Suprapubic skin (tissue), 4 donors: ENCODE data around the gene TEDC1. TPM values are rescaled to one million over a fixed set of nuclear protein-coding genes. Genes with fewer than 3 reads are reported as not detected.

Source experiments
- DNase-seq, 2 donors: peaks; one replicate each; pipeline ENCODE4 v3.0.0-alpha.2; 2019; ENCODE audit warnings: low spot score in 2 of 2
- H3K27ac ChIP-seq: fragments of 200-600 bp; sonication (generic); one replicate; pipeline ENCODE4 v1.5.1; 2019
- H3K27me3 ChIP-seq: fragments of 200-600 bp; sonication (generic); one replicate; pipeline ENCODE4 v1.5.1; 2019
- H3K36me3 ChIP-seq: fragments of 200-600 bp; sonication (generic); one replicate; pipeline ENCODE4 v1.5.1; 2019
- H3K4me1 ChIP-seq: fragments of 200-600 bp; sonication (generic); one replicate; pipeline ENCODE4 v1.5.1; 2019
- H3K4me3 ChIP-seq: fragments of 200-600 bp; sonication (generic); one replicate; pipeline ENCODE4 v1.5.1; 2019; ENCODE audit warnings: mild to moderate bottlenecking
- H3K9me3 ChIP-seq: fragments of 200-600 bp; sonication (generic); one replicate; pipeline ENCODE4 v1.5.1; 2019
- CTCF ChIP-seq, 2 donors: fragments of 200-600 bp in 1 of 2; fragments of 450-650 bp in 1 of 2; sonication (generic) in 1 of 2; IDR thresholded peaks; one replicate each; pipeline ENCODE4 v1.5.1; 2016 to 2019; ENCODE audit warnings: antibody characterized with exemption in 2 of 2, mild to moderate bottlenecking in 1 of 2, moderate library complexity in 1 of 2
- EP300 ChIP-seq: sonication (generic); formaldehyde crosslinking; IDR thresholded peaks from one replicate; pipeline ENCODE4 v1.6.1; 2017; ENCODE audit warnings: antibody characterized with exemption
- POLR2A ChIP-seq, 2 donors: fragments of 450-650 bp; IDR thresholded peaks; one replicate each; pipeline ENCODE4 v1.6.1; 2017; ENCODE audit warnings: antibody characterized with exemption in 2 of 2, mild to moderate bottlenecking in 2 of 2, moderate library complexity in 2 of 2
- POLR2AphosphoS5 ChIP-seq, 3 donors: sonication (generic); formaldehyde crosslinking; IDR thresholded peaks; one replicate each; pipeline ENCODE4 v1.6.1; 2017; ENCODE audit warnings: antibody characterized with exemption in 3 of 3
- WGBS: methylation state at CpG from one replicate; pipeline ENCODE4 v1.1.5; 2018; 5-methylcytosine and 5-hydroxymethylcytosine counted together
- total RNA-seq, 4 donors: library from RNA; depleted of rRNA; stranded (reverse); fragments of >200 nt; gene quantifications; one replicate each; pipeline ENCODE4 v1.1.0, GENCODE V29; 2016

TEDC1 gene
- total RNA-seq, 4 donors from 2014 or later: 11.4 to 41.0 (median 14.0) TPM

GRCh38 chr14:105450123-105450505 is 40.9 kb upstream of the TEDC1 start:
- WGBS: 100% methylated on average over 1 of the region's 22 CpGs
- Histone ChIP-seq H3K27ac (no peak overlapping the region), H3K4me3 (no peak overlapping the region), H3K4me1 (peaks cover 8% of the 10 kb centered on the region), H3K9me3 (no peaks in the 10 kb centered on the region), H3K36me3 (peaks cover 54% of the 10 kb centered on the region), H3K27me3 (no peaks in the 10 kb centered on the region)
- no peak for DNase-seq
- TF ChIP-seq POLR2A (IDR thresholded peaks at IDR 0.05) (no peak), CTCF (IDR thresholded peaks at IDR 0.05) (no peak), EP300 (no peak), POLR2AphosphoS5 (IDR thresholded peaks at IDR 0.05) (no peak)

- peaks cover 64% of the 10 kb centered on the region for H3K36me3 ChIP-seq
- no peak for DNase-seq
- H3K9me3 ChIP-seq: no peaks in the 10 kb centered on the region
- TF ChIP-seq POLR2AphosphoS5 (IDR thresholded peaks at IDR 0.05) (no peak), EP300 (no peak), CTCF (IDR thresholded peaks at IDR 0.05) (no peak), POLR2A (IDR thresholded peaks at IDR 0.05) (no peak)
- no peaks in the 10 kb centered on the region for H3K27me3 ChIP-seq
- no peak overlapping the region for H3K4me3 ChIP-seq
- WGBS: 93% methylated on average over 10 of the region's 29 CpGs
- peaks cover 8% of the 10 kb centered on the region for H3K4me1 ChIP-seq
- H3K27ac ChIP-seq: no peak overlapping the region
These were observed 40.0 kb upstream of the TEDC1 start for GRCh38 chr14:105450864-105451720.

GRCh38 chr14:105452963-105453362 is 38.1 kb upstream of the TEDC1 start:
- DNase-seq: no peak
- H3K27ac ChIP-seq: no peak overlapping the region

GRCh38 chr14:105453847-105454246 is 37.2 kb upstream of the TEDC1 start:
- Histone ChIP-seq H3K4me3 (no peak overlapping the region), H3K27me3 (no peaks in the 10 kb centered on the region), H3K36me3 (peaks cover 84% of the 10 kb centered on the region), H3K9me3 (no peaks in the 10 kb centered on the region), H3K27ac (no peak overlapping the region), H3K4me1 (peaks cover 2% of the 10 kb centered on the region)
- no peak for DNase-seq
- TF ChIP-seq EP300: no peak
- no peak for TF ChIP-seq CTCF (IDR thresholded peaks at IDR 0.05)
- 95% methylated on average over 14 of the region's 14 CpGs for WGBS

More at GRCh38 chr14:105452963-105453362, 38.1 kb upstream of the TEDC1 start:
- Histone ChIP-seq H3K27me3 (no peaks in the 10 kb centered on the region), H3K9me3 (no peaks in the 10 kb centered on the region), H3K36me3 (peaks cover 79% of the 10 kb centered on the region), H3K4me1 (peaks cover 8% of the 10 kb centered on the region), H3K4me3 (no peak overlapping the region)
- TF ChIP-seq EP300 (no peak), POLR2AphosphoS5 (IDR thresholded peaks at IDR 0.05) (no peak), CTCF (IDR thresholded peaks at IDR 0.05) (no peak), POLR2A (IDR thresholded peaks at IDR 0.05) (no peak)
- 83% methylated on average over 10 of the region's 14 CpGs for WGBS

GRCh38 chr14:105455086-105455640 is 35.9 kb upstream of the TEDC1 start:
- Histone ChIP-seq H3K9me3 (no peaks in the 10 kb centered on the region), H3K36me3 (peaks cover 78% of the 10 kb centered on the region), H3K27ac (no peak overlapping the region), H3K27me3 (no peaks in the 10 kb centered on the region), H3K4me3 (no peak overlapping the region), H3K4me1 (no peaks in the 10 kb centered on the region)
- DNase-seq: no peak
- TF ChIP-seq POLR2AphosphoS5 (IDR thresholded peaks at IDR 0.05) (no peak), EP300 (no peak), POLR2A (IDR thresholded peaks at IDR 0.05) (no peak), CTCF (IDR thresholded peaks at IDR 0.05) (no peak)
- WGBS: 85% methylated on average over 22 of the region's 22 CpGs
